BLaER1 treated with 17β-estradiol and CSF1 and Interleukin-3, amounts not matched to agents 10 nM and 100 nM (cell line): ENCODE results near the gene GPC3.
"Not testable (repeated sequence)": the region's sequence is repeated elsewhere in the genome, so short reads cannot be mapped to it uniquely, and the experiment has no call there.

Experiments used
- H3K27ac ChIP-seq, 11 experiments: shearing (Covaris generic); formaldehyde crosslinking; 2 replicates each; pipeline ENCODE4 v1.8.1; 2022
- H3K27me3 ChIP-seq, 11 experiments: shearing (Covaris generic); formaldehyde crosslinking; 2 replicates each; pipeline ENCODE4 v1.8.1; 2022
- H3K36me3 ChIP-seq, 11 experiments: shearing (Covaris generic); formaldehyde crosslinking; 2 replicates each; pipeline ENCODE4 v1.8.1; 2022
- H3K4me1 ChIP-seq, 10 experiments: shearing (Covaris generic); formaldehyde crosslinking; 2 replicates each; pipeline ENCODE4 v1.8.1; 2022
- H3K4me2 ChIP-seq, 11 experiments: shearing (Covaris generic); formaldehyde crosslinking; 2 replicates each; pipeline ENCODE4 v1.8.1; 2022
- H3K4me3 ChIP-seq, 10 experiments: shearing (Covaris generic); formaldehyde crosslinking; 2 replicates each; pipeline ENCODE4 v1.8.1; 2022
- H3K9ac ChIP-seq, 11 experiments: shearing (Covaris generic); formaldehyde crosslinking; 2 replicates each; pipeline ENCODE4 v1.8.1; 2022
- H3K9me3 ChIP-seq, 11 experiments: shearing (Covaris generic); formaldehyde crosslinking; replicated peaks in 1 of 11; 2 replicates each; pipeline ENCODE4 v1.8.1; 2022
- H4K20me1 ChIP-seq, 11 experiments: shearing (Covaris generic); formaldehyde crosslinking; 2 replicates each; pipeline ENCODE4 v1.8.1; 2022
- Cebpa-rat ChIP-seq, 11 experiments: shearing (Covaris generic); IDR thresholded peaks; 2 replicates each; pipeline ENCODE4 v1.8.1; 2022

The GPC3 gene

GRCh38 chrX:133789829-133790228 is 195.6 kb downstream of the GPC3 start:
- no peak overlapping the region for H3K4me2 ChIP-seq
- peaks cover 0 to 4% (median 0%) of the 10 kb centered on the region in 10 experiments; a peak in 2 of 20 replicates for H3K4me1 ChIP-seq
- H3K27ac ChIP-seq: no peak overlapping the region
- no peaks in the 10 kb centered on the region for H3K36me3 ChIP-seq
- peaks cover 0 to 4% (median 0%) of the 10 kb centered on the region in 11 experiments; a peak in 1 of 22 replicates for H4K20me1 ChIP-seq
- TF ChIP-seq Cebpa-rat (IDR thresholded peaks at IDR 0.05): no peak
- H3K4me3 ChIP-seq: no peak overlapping the region
- no peak overlapping the region for H3K9ac ChIP-seq
- H3K27me3 ChIP-seq: peaks cover 81 to 97% (median 93%) of the 10 kb centered on the region in 11 experiments
- peaks cover 0 to 5% (median 0%) of the 10 kb centered on the region in 11 experiments; a peak in 2 of 22 replicates for H3K9me3 ChIP-seq

DNA sequence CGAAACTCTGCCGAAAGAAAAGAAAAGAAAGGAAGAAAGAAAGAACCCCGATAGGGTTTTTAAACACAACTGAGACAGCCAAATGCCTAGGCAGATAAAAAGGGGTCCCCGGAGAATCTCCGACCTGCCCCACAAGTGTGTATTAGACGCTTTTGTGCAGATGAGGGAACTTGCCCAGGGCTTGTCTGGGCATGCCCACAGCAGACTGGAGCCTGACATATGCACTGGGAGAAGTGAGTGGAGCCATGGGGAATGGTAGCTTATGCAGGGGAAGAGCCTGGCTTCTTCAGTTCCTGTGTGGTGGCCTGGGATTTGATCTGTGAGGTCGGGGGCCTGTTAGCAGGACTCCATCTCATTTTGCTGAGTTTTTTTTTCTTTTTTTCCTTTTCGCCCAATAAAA is 199.0 kb downstream of the GPC3 start:
- Histone ChIP-seq H3K36me3 (no peaks in the 10 kb centered on the region), H3K4me2 (0 out of 22 replicates have a peak overlapping the region, but pooled peaks of 1 of the 11 experiments have one; percentile 18), H3K27ac (peak overlapping the region in 1 of 11 experiments; percentile 26; a peak in 3 of 22 replicates), H3K4me1 (peaks cover 0 to 21% (median 0%) of the 10 kb centered on the region in 10 experiments; a peak in 7 of 20 replicates), H4K20me1 (peaks cover 0 to 6% (median 0%) of the 10 kb centered on the region in 11 experiments; a peak in 2 of 22 replicates), H3K27me3 (peaks cover 87 to 98% (median 95%) of the 10 kb centered on the region in 11 experiments), H3K4me3 (no peak overlapping the region), H3K9ac (no peak overlapping the region), H3K9me3 (peaks cover 0 to 5% (median 0%) of the 10 kb centered on the region in 11 experiments; a peak in 2 of 22 replicates)
- no peak for TF ChIP-seq Cebpa-rat (IDR thresholded peaks at IDR 0.05)

GRCh38 chrX:133783274-133783673 is 202.1 kb downstream of the GPC3 start:
- peak overlapping the region in 3 of 11 experiments; percentile 12 to 41 (median 28); a peak in 5 of 22 replicates for H3K4me2 ChIP-seq
- peaks cover 94 to 99% (median 98%) of the 10 kb centered on the region in 11 experiments for H3K27me3 ChIP-seq
- TF ChIP-seq Cebpa-rat (IDR thresholded peaks at IDR 0.05): no peak
- peaks cover 0 to 9% (median 0%) of the 10 kb centered on the region in 11 experiments; a peak in 2 of 22 replicates for H4K20me1 ChIP-seq
- H3K9ac ChIP-seq: no peak overlapping the region
- H3K4me3 ChIP-seq: no peak overlapping the region
- peaks cover 0 to 5% (median 0%) of the 10 kb centered on the region in 11 experiments; a peak in 2 of 22 replicates for H3K9me3 ChIP-seq
- H3K4me1 ChIP-seq: peaks cover 0 to 21% (median 0%) of the 10 kb centered on the region in 10 experiments; a peak in 7 of 20 replicates
- H3K36me3 ChIP-seq: no peaks in the 10 kb centered on the region
- H3K27ac ChIP-seq: peak overlapping the region in 1 of 11 experiments; percentile 40; a peak in 1 of 22 replicates

DNA sequence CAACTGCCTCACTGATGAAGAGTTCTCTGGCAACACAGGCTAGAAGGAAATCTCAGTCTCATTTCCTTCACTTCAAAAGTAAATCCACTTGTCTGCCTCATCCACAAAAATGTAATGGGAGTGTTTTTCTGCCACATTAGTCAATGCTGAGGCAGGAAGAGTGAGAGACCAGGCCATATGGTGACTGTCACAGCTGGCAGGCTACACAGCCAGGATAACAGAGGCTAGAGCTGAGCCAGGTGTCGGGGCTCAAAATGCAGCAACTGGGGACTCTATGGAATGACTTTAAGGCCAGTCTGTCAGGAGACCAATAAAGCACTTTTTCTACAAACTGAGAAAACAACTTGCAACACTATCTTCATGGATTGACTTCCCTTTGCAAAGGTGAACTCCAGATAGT is 204.2 kb downstream of the GPC3 start:
- TF ChIP-seq Cebpa-rat (IDR thresholded peaks at IDR 0.05): no peak
- peaks cover 0 to under 1% (median 0%) of the 10 kb centered on the region in 11 experiments; a peak in 1 of 22 replicates for H3K9me3 ChIP-seq
- no peak overlapping the region for H3K4me2 ChIP-seq
- no peak overlapping the region for H3K27ac ChIP-seq
- H3K9ac ChIP-seq: no peak overlapping the region
- H3K27me3 ChIP-seq: peaks cover 96 to 100% (median 100%) of the 10 kb centered on the region in 11 experiments
- H4K20me1 ChIP-seq: peaks cover 0 to 9% (median 0%) of the 10 kb centered on the region in 11 experiments; a peak in 2 of 22 replicates
- H3K4me1 ChIP-seq: peaks cover 0 to 21% (median 10%) of the 10 kb centered on the region in 10 experiments; a peak in 12 of 20 replicates
- H3K4me3 ChIP-seq: no peak overlapping the region
- H3K36me3 ChIP-seq: no peaks in the 10 kb centered on the region

GRCh38 chrX:133776072-133776471 is 209.3 kb downstream of the GPC3 start:
- Histone ChIP-seq H3K27ac (no peak overlapping the region), H3K9ac (no peak overlapping the region), H3K4me2 (no peak overlapping the region), H3K9me3 (no peaks in the 10 kb centered on the region; a peak in 1 of 22 replicates), H3K4me1 (peaks cover 0 to 12% (median 0%) of the 10 kb centered on the region in 10 experiments; a peak in 6 of 20 replicates), H3K4me3 (no peak overlapping the region), H3K36me3 (no peaks in the 10 kb centered on the region), H4K20me1 (no peaks in the 10 kb centered on the region; a peak in 1 of 22 replicates), H3K27me3 (peaks cover 87 to 100% (median 97%) of the 10 kb centered on the region in 11 experiments)
- TF ChIP-seq Cebpa-rat (IDR thresholded peaks at IDR 0.05): no peak

DNA sequence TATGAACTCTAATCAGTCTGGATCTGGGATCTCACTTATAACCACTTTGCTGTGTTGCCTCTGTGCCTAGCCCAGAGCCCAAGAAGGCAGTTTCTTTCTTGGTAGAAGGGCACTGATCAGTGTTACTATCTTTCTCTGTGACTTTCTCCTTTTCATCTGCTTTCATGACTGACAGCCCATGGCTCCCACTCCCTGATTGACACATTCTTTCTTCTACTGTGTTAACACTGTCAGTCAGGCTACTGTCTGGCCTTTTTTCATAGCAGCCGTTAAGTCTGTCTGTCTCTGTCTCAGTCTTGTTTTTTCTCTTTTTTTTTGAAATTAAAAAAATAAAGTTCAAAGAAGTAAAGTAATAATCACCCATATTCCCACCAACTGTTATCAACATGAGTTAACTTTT is 210.6 kb downstream of the GPC3 start:
- no peak overlapping the region for H3K27ac ChIP-seq
- no peak overlapping the region for H3K9ac ChIP-seq
- H3K4me2 ChIP-seq: no peak overlapping the region
- H3K4me3 ChIP-seq: no peak overlapping the region
- no peak for TF ChIP-seq Cebpa-rat (IDR thresholded peaks at IDR 0.05)
- H3K36me3 ChIP-seq: no peaks in the 10 kb centered on the region
- H3K27me3 ChIP-seq: peaks cover 86 to 100% (median 97%) of the 10 kb centered on the region in 11 experiments
- H3K4me1 ChIP-seq: peaks cover 0 to 12% (median 0%) of the 10 kb centered on the region in 10 experiments; a peak in 6 of 20 replicates
- H4K20me1 ChIP-seq: no peaks in the 10 kb centered on the region; a peak in 1 of 22 replicates
- H3K9me3 ChIP-seq: no peaks in the 10 kb centered on the region; a peak in 1 of 22 replicates

GRCh38 chrX:133771086-133771646 is 214.2 kb downstream of the GPC3 start:
- no peaks in the 10 kb centered on the region for H3K36me3 ChIP-seq
- no peaks in the 10 kb centered on the region for H3K4me1 ChIP-seq
- peaks cover 87 to 100% (median 97%) of the 10 kb centered on the region in 11 experiments for H3K27me3 ChIP-seq
- TF ChIP-seq Cebpa-rat (IDR thresholded peaks at IDR 0.05): no peak
- no peaks in the 10 kb centered on the region; a peak in 1 of 22 replicates for H4K20me1 ChIP-seq
- no peak overlapping the region for H3K9ac ChIP-seq
- no peaks in the 10 kb centered on the region; a peak in 1 of 22 replicates for H3K9me3 ChIP-seq
- H3K27ac ChIP-seq: no peak overlapping the region
- H3K4me2 ChIP-seq: no peak overlapping the region
- no peak overlapping the region for H3K4me3 ChIP-seq

GRCh38 chrX:133762976-133763548 is 222.3 kb downstream of the GPC3 start:
- Histone ChIP-seq H3K9me3 (peaks cover 0 to 34% (median 7%) of the 10 kb centered on the region in 11 experiments; a peak in 7 of 22 replicates), H3K4me2 (peak overlapping the region in 2 of 11 experiments; percentile 10 to 19; a peak in 1 of 22 replicates), H3K27me3 (peaks cover 97 to 100% (median 100%) of the 10 kb centered on the region in 11 experiments)
- not testable (repeated sequence) for H4K20me1 ChIP-seq, H3K27ac ChIP-seq, H3K36me3 ChIP-seq, H3K9ac ChIP-seq, H3K4me1 ChIP-seq, H3K4me3 ChIP-seq

GRCh38 chrX:133754657-133755056 is 230.7 kb downstream of the GPC3 start:
- Histone ChIP-seq H3K4me2 (peak overlapping the region in 8 of 11 experiments; percentile 12 to 55 (median 32); a peak in 14 of 22 replicates), H3K27me3 (peaks cover 89 to 100% (median 97%) of the 10 kb centered on the region in 11 experiments), H3K4me1 (peaks cover 4 to 40% (median 21%) of the 10 kb centered on the region in 10 experiments), H3K9ac (no peak overlapping the region), H3K36me3 (no peaks in the 10 kb centered on the region), H3K27ac (no peak overlapping the region; a peak in 1 of 22 replicates), H3K4me3 (0 out of 20 replicates have a peak overlapping the region, but pooled peaks of 1 of the 10 experiments have one; percentile 12), H3K9me3 (peaks cover 0 to 9% (median 0%) of the 10 kb centered on the region in 11 experiments; a peak in 4 of 22 replicates), H4K20me1 (peaks cover 0 to 3% (median 0%) of the 10 kb centered on the region in 11 experiments; a peak in 1 of 22 replicates)
- TF ChIP-seq Cebpa-rat (IDR thresholded peaks at IDR 0.05): no peak
